Ovary (tissue), 3 donors: ENCODE results near the gene AKR1B1.

Experiments used
- EP300 ChIP-seq: sonication (generic); formaldehyde crosslinking; IDR thresholded peaks from one replicate; pipeline ENCODE4 v1.6.1; 2017; ENCODE audit warnings: antibody characterized with exemption
- TF ChIP-seq, protein P1 (sequence below), 3 donors: fragments of 450-650 bp in 2 of 3; fragments of 200-600 bp in 1 of 3; IDR thresholded peaks; one replicate each; pipeline versions ENCODE4 v1.5.1 to v1.8.0; 2016 to 2022; ENCODE audit warnings: antibody characterized with exemption in 3 of 3, mild to moderate bottlenecking in 1 of 3
- donor health status: DM: no; HTN: no; CAD: no.

DNA sequence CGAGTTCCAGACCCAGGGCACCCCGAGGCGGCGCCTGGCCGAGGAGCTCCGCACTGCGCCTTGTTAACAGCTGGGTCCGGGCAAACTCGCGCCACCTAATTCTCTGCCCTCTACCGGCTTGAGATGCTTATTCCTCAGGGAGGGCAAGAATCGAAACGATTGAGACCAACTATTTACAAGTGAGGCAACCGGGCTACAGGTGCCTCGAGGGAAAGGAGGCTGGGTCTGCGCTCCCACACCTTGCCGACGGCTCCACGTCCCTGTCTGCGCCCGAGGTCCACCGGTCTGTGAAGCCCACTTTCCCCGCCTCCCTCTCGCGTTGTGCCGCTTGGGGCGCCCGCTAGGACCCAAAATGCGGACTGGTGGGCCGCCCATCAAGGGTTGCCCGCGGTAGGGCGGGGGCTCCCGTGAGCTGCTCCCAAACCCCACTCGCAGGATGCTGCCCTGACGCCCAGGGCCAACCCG lies 527 bp downstream of the AKR1B1 start:
- TF ChIP-seq, protein P1, sequence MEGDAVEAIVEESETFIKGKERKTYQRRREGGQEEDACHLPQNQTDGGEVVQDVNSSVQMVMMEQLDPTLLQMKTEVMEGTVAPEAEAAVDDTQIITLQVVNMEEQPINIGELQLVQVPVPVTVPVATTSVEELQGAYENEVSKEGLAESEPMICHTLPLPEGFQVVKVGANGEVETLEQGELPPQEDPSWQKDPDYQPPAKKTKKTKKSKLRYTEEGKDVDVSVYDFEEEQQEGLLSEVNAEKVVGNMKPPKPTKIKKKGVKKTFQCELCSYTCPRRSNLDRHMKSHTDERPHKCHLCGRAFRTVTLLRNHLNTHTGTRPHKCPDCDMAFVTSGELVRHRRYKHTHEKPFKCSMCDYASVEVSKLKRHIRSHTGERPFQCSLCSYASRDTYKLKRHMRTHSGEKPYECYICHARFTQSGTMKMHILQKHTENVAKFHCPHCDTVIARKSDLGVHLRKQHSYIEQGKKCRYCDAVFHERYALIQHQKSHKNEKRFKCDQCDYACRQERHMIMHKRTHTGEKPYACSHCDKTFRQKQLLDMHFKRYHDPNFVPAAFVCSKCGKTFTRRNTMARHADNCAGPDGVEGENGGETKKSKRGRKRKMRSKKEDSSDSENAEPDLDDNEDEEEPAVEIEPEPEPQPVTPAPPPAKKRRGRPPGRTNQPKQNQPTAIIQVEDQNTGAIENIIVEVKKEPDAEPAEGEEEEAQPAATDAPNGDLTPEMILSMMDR (IDR thresholded peaks at IDR 0.05) = peak in 1 of 3 donors; percentile 6
- TF ChIP-seq EP300 = no peak
